ENCODE data around the gene PLEKHM2. TPM values are rescaled to one million over a fixed set of nuclear protein-coding genes. Genes with fewer than 3 reads are reported as not detected.

PLEKHM2 gene
- total RNA-seq, 1 experiment from 2014 or later = 38.5 TPM

DNA sequence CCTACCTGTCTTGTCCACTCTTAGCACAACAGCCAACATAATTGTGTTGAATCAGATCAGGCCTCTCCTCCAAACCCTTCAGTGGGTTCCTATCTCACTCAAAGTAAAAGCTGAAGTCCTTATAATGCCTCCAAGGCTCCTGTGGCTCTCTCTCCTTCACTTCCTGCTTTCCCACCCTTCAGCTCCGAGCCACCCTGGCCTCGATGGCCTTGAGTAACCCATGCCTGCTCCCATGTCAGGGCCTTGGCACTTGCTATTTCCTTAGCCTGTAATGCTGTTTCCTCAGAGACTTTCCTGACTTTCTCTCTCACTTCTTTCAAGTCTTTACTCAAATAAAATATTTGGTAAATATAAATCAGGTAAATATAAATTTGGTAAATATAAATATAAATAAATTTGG is 8.1 kb upstream of the PLEKHM2 start:
- H3K79me2 ChIP-seq (ENCODE audit: insufficient read depth, low read length) = no peaks in the 10 kb centered on the region
- ATAC-seq (no peak), DNase-seq (ENCODE audit: low read depth, low spot score) (no peak)
- RAD21 ChIA-PET (ENCODE audit: low non-redundant PET in 1 of 2, low total read pairs in 2 of 2, uncharacterized antibody in 2 of 2, unreplicated experiment in 2 of 2) = no interaction called here
- H4K20me1 ChIP-seq (ENCODE audit: insufficient read depth) = no peaks in the 10 kb centered on the region
- CTCF ChIA-PET = no interaction called here
- H2AFZ ChIP-seq (ENCODE audit: low read depth, low read length, poor library complexity, severe bottlenecking) = no peak overlapping the region
- no TSS peak for BruUV-seq (replicated peaks)
- H3K27me3 ChIP-seq (ENCODE audit: insufficient read depth, low read length) = no peaks in the 10 kb centered on the region
- H3K36me3 ChIP-seq (ENCODE audit: control insufficient read depth in 1 of 2, insufficient read depth in 2 of 2, low read length in 2 of 2) = no peaks in the 10 kb centered on the region
- H3K9me3 ChIP-seq (ENCODE audit: control insufficient read depth in 1 of 2, insufficient read depth in 1 of 2, low read depth in 1 of 2, low read length in 2 of 2) = no peaks in the 10 kb centered on the region
- intact Hi-C loops (cut with micrococcal nuclease) = no loop called here
- no peak for TF ChIP-seq RAD21 (IDR thresholded peaks at IDR 0.05; ENCODE audit: low read depth)
- no peak for TF ChIP-seq MAX (IDR thresholded peaks at IDR 0.05)
- TF ChIP-seq TCF7L2 (IDR thresholded peaks at IDR 0.05; ENCODE audit: borderline replicate concordance, extremely low read depth, insufficient read depth, insufficient read length) = no peak
- TF ChIP-seq CEBPB (IDR thresholded peaks at IDR 0.05; ENCODE audit: low read depth) = no peak
- TF ChIP-seq ZFX (IDR thresholded peaks at IDR 0.05) = no peak
- no peak for TF ChIP-seq SIN3A (IDR thresholded peaks at IDR 0.05; ENCODE audit: low read depth)
- TF ChIP-seq FOSL1 (IDR thresholded peaks at IDR 0.05; ENCODE audit: low read depth) = no peak
- TF ChIP-seq, protein P1, sequence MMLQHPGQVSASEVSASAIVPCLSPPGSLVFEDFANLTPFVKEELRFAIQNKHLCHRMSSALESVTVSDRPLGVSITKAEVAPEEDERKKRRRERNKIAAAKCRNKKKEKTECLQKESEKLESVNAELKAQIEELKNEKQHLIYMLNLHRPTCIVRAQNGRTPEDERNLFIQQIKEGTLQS (IDR thresholded peaks at IDR 0.05) = no peak
- no peak for TF ChIP-seq EZH2 (IDR thresholded peaks at IDR 0.05)
- no peak for TF ChIP-seq JUND (IDR thresholded peaks at IDR 0.05)
- TF ChIP-seq, protein P2, sequence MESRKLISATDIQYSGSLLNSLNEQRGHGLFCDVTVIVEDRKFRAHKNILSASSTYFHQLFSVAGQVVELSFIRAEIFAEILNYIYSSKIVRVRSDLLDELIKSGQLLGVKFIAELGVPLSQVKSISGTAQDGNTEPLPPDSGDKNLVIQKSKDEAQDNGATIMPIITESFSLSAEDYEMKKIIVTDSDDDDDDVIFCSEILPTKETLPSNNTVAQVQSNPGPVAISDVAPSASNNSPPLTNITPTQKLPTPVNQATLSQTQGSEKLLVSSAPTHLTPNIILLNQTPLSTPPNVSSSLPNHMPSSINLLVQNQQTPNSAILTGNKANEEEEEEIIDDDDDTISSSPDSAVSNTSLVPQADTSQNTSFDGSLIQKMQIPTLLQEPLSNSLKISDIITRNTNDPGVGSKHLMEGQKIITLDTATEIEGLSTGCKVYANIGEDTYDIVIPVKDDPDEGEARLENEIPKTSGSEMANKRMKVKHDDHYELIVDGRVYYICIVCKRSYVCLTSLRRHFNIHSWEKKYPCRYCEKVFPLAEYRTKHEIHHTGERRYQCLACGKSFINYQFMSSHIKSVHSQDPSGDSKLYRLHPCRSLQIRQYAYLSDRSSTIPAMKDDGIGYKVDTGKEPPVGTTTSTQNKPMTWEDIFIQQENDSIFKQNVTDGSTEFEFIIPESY (IDR thresholded peaks at IDR 0.05; ENCODE audit: extremely low read depth, insufficient replicate concordance, low read length) = no peak
- TF ChIP-seq SRF (IDR thresholded peaks at IDR 0.05; ENCODE audit: low read depth) = no peak
- no peak for TF ChIP-seq EZH2phosphoT487 (IDR thresholded peaks at IDR 0.05; ENCODE audit: borderline replicate concordance)
- TF ChIP-seq POLR2A (IDR thresholded peaks at IDR 0.05; ENCODE audit: borderline replicate concordance, extremely low read depth, insufficient read depth, insufficient read length) = no peak
- no peak for TF ChIP-seq POLR2AphosphoS5 (IDR thresholded peaks at IDR 0.05; ENCODE audit: low read depth, low read length)
- no peak for TF ChIP-seq ELF1 (IDR thresholded peaks at IDR 0.05; ENCODE audit: borderline replicate concordance, low read depth)
- TF ChIP-seq ZNF274 (IDR thresholded peaks at IDR 0.05; ENCODE audit: low read depth, low read length) = no peak
- H3K4me2 ChIP-seq (ENCODE audit: low read length) = no peak overlapping the region
- no peak overlapping the region for H3K27ac ChIP-seq (ENCODE audit: low read depth, low read length)
- peaks cover 5 to 29% of the 10 kb centered on the region in 2 experiments; a peak in 3 of 4 replicates for H3K4me1 ChIP-seq (ENCODE audit: control insufficient read depth in 1 of 2, insufficient read depth in 2 of 2, low read length in 2 of 2)
- POLR2A ChIA-PET = no interaction called here
- H3K4me3 ChIP-seq (replicated peaks in 1 of 2; ENCODE audit: low read depth in 1 of 2, low read length in 2 of 2) = no peak overlapping the region
- no peak overlapping the region for H3K9ac ChIP-seq (ENCODE audit: low read length)
- H3K9me2 ChIP-seq (ENCODE audit: insufficient read depth) = no peaks in the 10 kb centered on the region

All from HCT116 (cell line).